Activated T-cell treated with anti-CD3 and anti-CD28 coated beads, Interleukin-2, amount 50 U/mL, for 72 hours (primary cell): ENCODE data around the gene ROR1. TPM values are rescaled to one million over a fixed set of nuclear protein-coding genes. Genes with fewer than 3 reads are reported as not detected.

ENCODE experiments used
- ATAC-seq, 2 donors: fragments of 150-1000 bp; cut with Tn5 transposase; replicated peaks in 1 of 2; 2 replicates each; pipeline ENCODE4 v1.10.0; 2021; ENCODE audit warnings: moderate library complexity in 2 of 2, mild to moderate bottlenecking in 1 of 2
- DNase-seq, 2 donors: peaks; one replicate each; pipeline ENCODE4 v3.0.0; 2021 to 2022; ENCODE audit warnings: mixed read lengths in 1 of 2
- H3K27ac Mint-ChIP-seq: one replicate; pipeline ENCODE4 v1.8.0; 2022; ENCODE audit warnings: mild to moderate bottlenecking, moderate library complexity, mixed read lengths
- H3K27me3 Mint-ChIP-seq: one replicate; pipeline ENCODE4 v1.8.0; 2022; ENCODE audit warnings: low read depth, mixed read lengths
- H3K36me3 Mint-ChIP-seq, 2 donors: one replicate each; pipeline ENCODE4 v1.8.0; 2022; ENCODE audit warnings: mixed read lengths in 2 of 2, mild to moderate bottlenecking in 1 of 2; ENCODE audit not compliant: insufficient read depth in 2 of 2
- H3K4me1 Mint-ChIP-seq: one replicate; pipeline ENCODE4 v1.8.0; 2022; ENCODE audit warnings: low read depth, mixed read lengths
- H3K4me3 Mint-ChIP-seq, 2 donors: one replicate each; pipeline ENCODE4 v1.8.0; 2022; ENCODE audit warnings: mild to moderate bottlenecking in 2 of 2, mixed read lengths in 2 of 2, moderate library complexity in 2 of 2
- H3K9me3 Mint-ChIP-seq, 2 donors: one replicate each; pipeline ENCODE4 v1.8.0; 2022; ENCODE audit warnings: mixed read lengths in 2 of 2
- total RNA-seq, 2 donors: library from RNA; stranded (reverse); gene quantifications; one replicate each; pipeline ENCODE4 v1.2.3, GENCODE V29; 2022

Gene ROR1
- total RNA-seq, 2 donors from 2014 or later: 0.19 TPM; not detected in 1

DNA sequence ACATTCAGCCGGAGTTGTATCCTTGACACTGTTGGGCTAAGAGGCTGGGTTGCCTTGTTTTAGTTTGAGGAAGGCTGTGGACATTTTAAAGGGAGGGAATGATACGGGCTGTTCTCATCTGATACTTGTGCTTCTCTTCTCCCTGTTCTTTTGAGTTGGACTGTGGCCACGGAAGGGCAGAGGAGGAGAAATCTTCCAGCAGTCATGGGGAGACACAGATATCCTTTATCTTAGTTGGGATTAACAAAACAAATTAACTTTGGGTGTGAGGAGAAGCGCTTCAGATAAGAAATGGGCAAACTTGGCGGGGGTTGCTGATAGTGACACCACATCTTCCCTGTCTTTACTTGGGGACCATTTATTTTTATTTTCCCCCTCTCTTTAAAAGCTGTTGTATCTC, 138.8 kb downstream of the ROR1 start:
- no peak overlapping the region for H3K4me3 Mint-ChIP-seq
- H3K36me3 Mint-ChIP-seq: no peaks in the 10 kb centered on the region
- no peak for DNase-seq
- H3K9me3 Mint-ChIP-seq: no peaks in the 10 kb centered on the region
- peaks cover 10% of the 10 kb centered on the region for H3K27me3 Mint-ChIP-seq
- no peak overlapping the region for H3K27ac Mint-ChIP-seq
- no peak for ATAC-seq
- H3K4me1 Mint-ChIP-seq: no peaks in the 10 kb centered on the region

DNA sequence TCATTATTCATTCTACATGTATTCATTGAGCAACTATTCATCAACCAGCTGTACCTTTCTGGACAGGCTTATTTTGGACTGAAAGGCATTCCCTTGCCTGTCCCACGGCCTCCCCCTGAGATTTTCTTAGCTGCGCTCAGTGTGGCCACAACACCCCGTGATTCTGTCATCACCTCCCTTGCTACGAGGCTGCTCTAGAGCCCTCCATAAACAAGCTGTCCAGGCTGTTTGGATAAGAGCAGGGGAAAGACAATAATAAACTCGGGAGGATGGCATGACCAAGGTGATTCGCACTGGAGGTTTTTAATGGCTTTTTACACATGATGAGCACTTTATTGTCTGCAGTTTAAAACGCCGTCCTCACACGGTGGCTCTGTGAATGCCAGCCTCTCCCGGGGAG, 139.7 kb downstream of the ROR1 start:
- ATAC-seq (no peak), DNase-seq (no peak)
- Mint-ChIP-seq H3K4me1 (no peaks in the 10 kb centered on the region), H3K9me3 (no peaks in the 10 kb centered on the region), H3K36me3 (no peaks in the 10 kb centered on the region), H3K27ac (no peak overlapping the region), H3K27me3 (peaks cover 10% of the 10 kb centered on the region), H3K4me3 (no peak overlapping the region)

DNA sequence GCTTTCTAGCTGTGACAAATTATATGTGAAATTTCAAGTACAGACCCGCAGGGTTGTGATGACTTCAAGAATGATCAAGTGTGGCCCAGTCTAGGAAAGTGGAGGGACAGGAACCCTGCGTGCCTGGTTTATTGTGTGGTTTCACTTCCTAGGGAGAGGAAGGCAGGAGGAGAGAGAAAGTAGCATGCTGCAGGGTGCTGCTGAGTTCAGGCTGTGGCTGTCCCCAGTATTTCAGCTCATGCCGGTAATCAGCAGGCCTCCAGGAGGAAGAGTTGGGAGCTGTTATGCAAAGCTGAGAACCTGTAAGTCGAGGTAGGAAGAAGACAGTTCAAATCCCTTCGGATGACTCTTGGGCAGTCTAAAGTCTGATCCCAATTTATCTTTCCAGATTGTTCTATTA, 140.4 kb downstream of the ROR1 start:
- DNase-seq (no peak), ATAC-seq (no peak)
- Mint-ChIP-seq H3K4me3 (no peak overlapping the region), H3K9me3 (no peaks in the 10 kb centered on the region), H3K36me3 (no peaks in the 10 kb centered on the region), H3K27me3 (peaks cover 10% of the 10 kb centered on the region), H3K27ac (no peak overlapping the region), H3K4me1 (no peaks in the 10 kb centered on the region)

DNA sequence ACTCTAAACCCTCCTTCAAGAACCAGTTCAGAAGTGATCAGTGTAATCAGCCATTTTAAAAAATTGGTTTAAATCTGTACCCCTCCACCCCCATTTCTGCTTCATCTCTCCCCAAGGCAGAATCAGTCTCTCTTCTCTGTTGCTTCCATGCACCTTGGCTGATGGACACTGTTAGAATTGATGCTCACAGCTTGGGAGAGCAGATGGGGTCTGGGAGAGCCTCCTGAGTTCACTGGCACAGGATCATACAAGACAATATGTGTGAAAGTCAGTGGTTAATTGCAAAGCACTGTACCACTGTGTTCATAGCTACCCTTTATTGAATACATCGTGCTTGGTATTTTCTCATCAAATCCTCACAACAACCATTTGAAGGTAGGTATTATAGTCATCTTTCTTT, 140.9 kb downstream of the ROR1 start:
- H3K9me3 Mint-ChIP-seq: no peaks in the 10 kb centered on the region
- H3K27me3 Mint-ChIP-seq: peaks cover 10% of the 10 kb centered on the region
- no peaks in the 10 kb centered on the region for H3K36me3 Mint-ChIP-seq
- H3K4me1 Mint-ChIP-seq: no peaks in the 10 kb centered on the region
- no peak overlapping the region for H3K27ac Mint-ChIP-seq
- DNase-seq (no peak), ATAC-seq (no peak)
- no peak overlapping the region for H3K4me3 Mint-ChIP-seq

DNA sequence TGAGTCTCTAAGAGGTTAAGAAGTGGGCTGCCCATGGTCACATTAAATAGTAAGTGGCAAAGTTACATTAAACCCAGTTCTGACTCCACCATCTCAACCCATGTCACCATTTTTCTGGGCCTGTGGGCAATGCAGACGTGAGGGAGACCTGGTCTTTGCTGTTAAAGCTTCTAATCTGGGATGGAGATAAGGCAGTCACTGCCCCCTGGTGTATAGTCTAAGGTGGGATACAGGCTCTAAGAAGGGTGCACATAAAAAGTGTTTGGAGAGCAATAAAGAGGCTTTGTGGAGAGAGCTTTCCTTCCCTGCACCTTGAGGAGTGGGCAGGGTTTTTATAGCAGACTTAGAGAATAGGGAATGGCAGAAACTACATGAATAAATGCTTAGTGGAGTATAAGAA, 141.3 kb downstream of the ROR1 start:
- H3K4me3 Mint-ChIP-seq: no peak overlapping the region
- H3K27ac Mint-ChIP-seq: no peak overlapping the region
- no peak for ATAC-seq
- H3K9me3 Mint-ChIP-seq: no peaks in the 10 kb centered on the region
- H3K4me1 Mint-ChIP-seq: no peaks in the 10 kb centered on the region
- no peaks in the 10 kb centered on the region for H3K36me3 Mint-ChIP-seq
- DNase-seq: no peak
- H3K27me3 Mint-ChIP-seq: peaks cover 10% of the 10 kb centered on the region

DNA sequence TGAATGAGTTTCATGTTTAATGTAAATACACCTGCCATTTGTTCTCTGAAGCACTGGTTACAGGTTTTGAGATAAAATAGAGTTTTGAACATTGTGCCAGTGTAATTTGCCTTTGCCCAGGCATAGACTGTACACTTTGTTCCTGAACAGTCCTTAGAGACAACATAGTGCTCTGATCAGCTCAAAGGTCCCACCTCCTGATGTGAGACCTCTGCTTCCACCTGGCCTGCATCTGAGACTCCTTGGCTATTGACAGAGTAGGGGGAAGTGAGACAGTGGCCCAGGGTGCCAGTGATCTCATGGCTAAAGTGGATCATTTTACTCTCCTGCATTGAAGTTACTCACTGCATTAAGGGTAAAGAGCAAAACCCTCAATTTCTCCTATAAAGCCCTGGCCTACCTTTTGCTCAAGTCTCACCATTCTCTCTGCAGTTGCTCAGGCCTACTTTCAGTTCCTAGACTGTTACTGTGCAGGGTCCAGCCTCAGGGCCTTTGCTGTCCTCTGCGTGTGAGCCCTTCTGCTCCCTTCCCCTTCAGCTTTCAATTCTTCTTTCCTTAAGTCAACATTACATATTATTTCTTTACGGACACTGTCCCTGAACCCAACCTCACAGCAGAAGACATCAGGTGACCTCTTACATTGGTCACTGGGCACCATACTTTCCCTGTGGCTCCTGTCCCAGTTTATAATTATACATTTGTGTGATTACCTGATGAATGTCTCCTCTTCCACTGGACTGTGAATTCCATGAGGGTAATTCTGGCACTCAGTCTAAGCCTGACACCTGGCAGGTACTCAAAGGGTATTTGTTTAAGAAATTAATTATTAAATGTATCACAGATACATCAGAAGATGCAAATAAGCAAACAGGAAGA, 142.9 kb downstream of the ROR1 start:
- DNase-seq (no peak), ATAC-seq (no peak)
- no peaks in the 10 kb centered on the region for H3K4me1 Mint-ChIP-seq
- H3K27me3 Mint-ChIP-seq: peaks cover 10% of the 10 kb centered on the region
- H3K27ac Mint-ChIP-seq: no peak overlapping the region
- no peaks in the 10 kb centered on the region for H3K9me3 Mint-ChIP-seq
- H3K4me3 Mint-ChIP-seq: no peak overlapping the region
- H3K36me3 Mint-ChIP-seq: no peaks in the 10 kb centered on the region

DNA sequence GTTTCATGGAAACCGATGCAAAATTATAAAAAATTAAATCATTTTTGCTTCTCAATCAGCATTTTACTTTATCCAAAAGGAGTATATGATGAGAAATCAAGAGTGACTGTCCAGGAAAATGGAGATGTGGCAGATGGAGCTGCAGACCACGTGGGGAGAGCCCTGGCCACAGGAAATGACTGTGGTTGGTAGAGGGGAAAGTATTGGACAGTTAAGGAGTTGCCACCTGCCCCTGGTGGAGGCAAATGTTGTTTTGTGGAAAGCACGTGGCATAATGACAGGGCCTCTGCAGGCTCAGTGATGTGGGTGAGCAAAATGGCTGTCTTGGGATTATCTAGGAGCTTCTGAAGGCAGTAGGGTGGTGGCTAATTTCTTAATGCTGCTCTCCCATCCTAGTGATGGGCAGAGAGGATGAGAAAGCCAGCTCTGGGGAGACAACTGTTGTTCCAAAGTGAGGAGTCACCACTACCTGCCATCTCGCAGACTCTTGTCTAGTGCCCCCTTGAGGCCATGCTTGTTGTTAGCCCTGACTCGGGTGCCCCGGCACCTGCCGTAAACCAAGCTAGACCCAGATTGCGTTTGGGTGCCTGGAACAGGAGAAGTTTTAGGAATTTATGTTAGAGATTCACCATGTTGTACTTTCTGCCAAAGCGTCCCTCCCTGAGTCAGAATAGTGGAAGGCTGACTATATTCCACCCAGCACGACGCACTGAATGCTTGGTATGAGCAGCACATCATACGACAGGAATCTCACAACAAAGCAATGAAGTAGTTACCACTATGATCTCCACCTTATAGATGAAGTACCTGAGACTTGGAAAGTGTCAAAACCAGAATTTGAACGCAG, 144.0 kb downstream of the ROR1 start:
- H3K27me3 Mint-ChIP-seq: no peaks in the 10 kb centered on the region
- DNase-seq (peak; percentile 29 to 35), ATAC-seq (no peak)
- no peak overlapping the region for H3K27ac Mint-ChIP-seq
- no peaks in the 10 kb centered on the region for H3K9me3 Mint-ChIP-seq
- no peak overlapping the region for H3K4me3 Mint-ChIP-seq
- H3K36me3 Mint-ChIP-seq: no peaks in the 10 kb centered on the region
- no peaks in the 10 kb centered on the region for H3K4me1 Mint-ChIP-seq

DNA sequence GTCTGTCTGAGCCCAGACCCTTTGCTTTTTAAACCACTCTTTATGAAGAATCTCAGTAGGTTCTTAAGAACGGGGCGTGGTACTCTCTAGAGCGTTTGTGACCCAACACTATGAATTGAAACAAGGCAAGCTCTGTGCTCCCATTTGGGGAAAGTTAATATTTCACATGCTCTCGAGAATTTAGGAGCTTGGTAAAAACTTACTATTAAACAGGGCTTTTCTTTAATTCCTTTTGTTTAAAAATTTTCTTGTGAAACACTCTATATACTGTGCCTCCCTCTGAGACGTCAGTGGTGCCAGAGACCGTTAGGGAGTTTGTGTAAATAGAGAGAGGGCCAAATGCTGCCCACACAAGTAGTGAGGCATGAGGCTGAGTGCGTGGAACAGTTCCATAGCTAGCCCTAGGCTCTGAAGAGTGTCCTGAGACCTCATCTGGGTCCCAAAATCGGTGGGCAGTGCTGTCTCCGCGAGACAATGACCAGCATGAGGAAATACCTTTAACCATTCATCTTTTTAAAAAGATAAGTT, 144.7 kb downstream of the ROR1 start:
- no peak overlapping the region for H3K27ac Mint-ChIP-seq
- no peaks in the 10 kb centered on the region for H3K4me1 Mint-ChIP-seq
- DNase-seq: no peak
- no peaks in the 10 kb centered on the region for H3K36me3 Mint-ChIP-seq
- ATAC-seq: no peak
- H3K9me3 Mint-ChIP-seq: no peaks in the 10 kb centered on the region
- no peaks in the 10 kb centered on the region for H3K27me3 Mint-ChIP-seq
- H3K4me3 Mint-ChIP-seq: no peak overlapping the region

DNA sequence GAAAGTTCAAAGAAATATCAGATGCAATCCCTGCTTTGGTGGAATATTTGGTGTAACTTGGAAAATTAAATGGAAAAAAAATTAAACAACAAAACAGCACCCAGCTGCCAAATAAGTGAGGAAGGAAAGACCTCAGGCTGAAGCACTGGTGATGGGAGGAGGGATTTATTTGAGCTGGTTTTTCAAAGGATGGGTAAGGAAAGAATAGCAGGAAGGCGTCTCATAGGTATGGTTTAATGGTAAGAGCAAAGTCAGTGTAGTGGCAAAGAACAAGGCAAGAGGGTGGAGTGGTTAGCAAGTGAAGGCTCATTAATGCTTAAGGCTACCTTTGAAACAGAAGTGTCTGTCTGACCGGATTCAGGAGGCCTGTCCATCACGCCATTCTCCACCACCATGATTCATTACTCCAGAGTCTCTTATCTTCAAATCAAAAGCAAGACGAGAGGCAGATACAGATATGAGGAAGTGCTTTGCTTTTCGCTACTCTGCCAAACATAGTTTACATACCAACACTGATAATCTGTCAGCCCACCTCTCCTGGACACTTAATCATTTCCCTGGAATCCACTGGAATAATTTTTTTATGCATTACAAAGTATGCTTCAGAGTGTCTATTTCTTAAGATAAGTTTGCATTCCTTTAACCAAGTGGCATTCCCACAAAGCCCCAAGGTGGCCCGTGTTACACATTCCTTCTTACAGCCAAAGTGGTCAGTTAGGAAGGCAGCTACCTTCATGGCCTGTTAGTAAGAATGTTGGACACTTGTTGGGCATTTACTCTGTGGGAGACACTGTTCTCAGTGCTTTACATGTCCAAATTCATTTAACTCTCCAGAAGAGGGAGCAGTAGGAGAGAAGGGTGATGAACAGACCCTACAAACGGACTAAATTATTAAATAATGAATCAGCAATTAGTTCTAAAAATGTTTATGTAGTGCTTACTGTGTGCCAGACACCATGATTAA, 146.6 kb downstream of the ROR1 start:
- no peak for DNase-seq
- H3K4me1 Mint-ChIP-seq: no peaks in the 10 kb centered on the region
- no peak for ATAC-seq
- no peak overlapping the region for H3K4me3 Mint-ChIP-seq
- no peak overlapping the region for H3K27ac Mint-ChIP-seq
- no peaks in the 10 kb centered on the region for H3K27me3 Mint-ChIP-seq
- no peaks in the 10 kb centered on the region for H3K36me3 Mint-ChIP-seq
- no peaks in the 10 kb centered on the region for H3K9me3 Mint-ChIP-seq

DNA sequence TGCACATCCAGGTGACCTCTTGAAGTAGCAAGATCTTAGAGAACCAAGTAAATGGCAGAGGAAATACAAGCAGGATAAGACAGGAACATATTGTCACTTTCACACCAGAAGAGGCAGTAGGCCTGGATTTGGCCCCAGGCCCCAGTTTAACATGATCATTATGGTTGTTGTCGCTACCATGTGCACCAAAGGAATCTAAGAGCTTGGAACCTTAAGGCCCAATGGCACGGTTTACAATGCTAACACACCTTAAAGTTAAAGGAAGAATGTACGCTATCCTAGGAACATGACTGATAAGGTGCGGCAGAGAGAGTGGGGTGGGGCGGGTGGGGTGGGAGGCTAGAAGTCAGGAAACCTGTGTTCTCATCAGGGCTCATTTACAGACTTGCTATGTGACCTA, 147.5 kb downstream of the ROR1 start:
- no peaks in the 10 kb centered on the region for H3K9me3 Mint-ChIP-seq
- ATAC-seq: no peak
- no peak overlapping the region for H3K4me3 Mint-ChIP-seq
- H3K4me1 Mint-ChIP-seq: no peaks in the 10 kb centered on the region
- no peaks in the 10 kb centered on the region for H3K27me3 Mint-ChIP-seq
- no peak overlapping the region for H3K27ac Mint-ChIP-seq
- no peaks in the 10 kb centered on the region for H3K36me3 Mint-ChIP-seq
- DNase-seq: no peak

DNA sequence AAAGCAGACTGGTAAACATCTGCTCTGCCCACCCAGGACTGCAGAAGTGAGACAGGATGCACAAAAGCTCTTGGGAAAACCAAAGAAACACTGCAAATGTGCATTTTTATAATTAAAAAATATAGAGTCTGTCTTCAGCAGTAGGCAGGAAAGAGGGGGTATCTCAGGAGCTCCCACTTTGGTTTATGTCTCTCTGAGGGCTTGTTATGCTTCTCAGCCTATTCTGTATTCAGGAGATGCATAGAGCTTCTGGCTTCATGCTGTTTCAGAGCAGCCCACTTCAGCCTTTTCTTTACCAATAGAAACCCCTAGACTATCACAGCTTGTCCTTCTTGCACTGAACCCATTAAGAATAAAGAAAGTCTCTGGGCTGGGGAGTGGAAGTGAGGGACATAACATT, 148.0 kb downstream of the ROR1 start:
- DNase-seq (no peak), ATAC-seq (no peak)
- no peak overlapping the region for H3K4me3 Mint-ChIP-seq
- no peak overlapping the region for H3K27ac Mint-ChIP-seq
- H3K36me3 Mint-ChIP-seq: no peaks in the 10 kb centered on the region
- no peaks in the 10 kb centered on the region for H3K27me3 Mint-ChIP-seq
- no peaks in the 10 kb centered on the region for H3K4me1 Mint-ChIP-seq
- no peaks in the 10 kb centered on the region for H3K9me3 Mint-ChIP-seq

DNA sequence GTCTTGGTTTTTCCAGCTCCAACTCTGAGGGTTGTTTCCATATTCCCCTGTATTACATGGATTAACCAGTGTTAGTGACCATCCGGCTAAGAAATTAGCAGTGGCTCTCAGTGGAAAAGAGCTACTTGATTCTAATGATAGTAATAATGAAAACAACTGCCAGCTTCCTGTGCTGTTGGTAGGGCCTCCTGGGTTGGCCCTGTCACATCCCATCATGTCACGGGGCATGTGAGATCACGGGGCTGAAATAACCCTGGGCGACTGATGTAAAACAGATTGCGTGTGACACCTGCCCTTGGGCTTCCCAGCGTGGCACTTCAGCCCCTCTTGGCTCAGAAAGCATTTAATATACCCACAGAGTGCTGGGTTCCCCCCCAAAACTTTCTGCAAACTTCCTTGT, 149.0 kb downstream of the ROR1 start:
- no peak overlapping the region for H3K27ac Mint-ChIP-seq

More for the DNA sequence above, 149.0 kb downstream of the ROR1 start:
- ATAC-seq: no peak
- Mint-ChIP-seq H3K27me3 (no peaks in the 10 kb centered on the region), H3K9me3 (no peaks in the 10 kb centered on the region), H3K36me3 (no peaks in the 10 kb centered on the region), H3K4me1 (no peaks in the 10 kb centered on the region), H3K4me3 (no peak overlapping the region)
- no peak for DNase-seq
